OCI-LY1 (cell line): ENCODE measurements around the gene ZNF274.

ENCODE experiments used
- H2AFZ ChIP-seq: fragments of 200-600 bp; sonication (generic), shearing (Covaris generic); 2 replicates; pipeline ENCODE4 v1.6.0; 2014; ENCODE audit warnings: antibody characterized with exemption, mild to moderate bottlenecking, low read length
- H3F3A ChIP-seq: fragments of 200-600 bp; sonication (generic), shearing (Covaris generic); 2 replicates; pipeline ENCODE4 v1.6.0; 2014; ENCODE audit warnings: mild to moderate bottlenecking, antibody characterized with exemption, low read length, moderate library complexity; ENCODE audit not compliant: insufficient read depth
- H3K27ac ChIP-seq: fragments of 200-600 bp; sonication (generic); 2 replicates; pipeline ENCODE4 v1.5.1; 2014; ENCODE audit warnings: low read length, mixed run types, mild to moderate bottlenecking, low read depth; ENCODE audit not compliant: poor library complexity, severe bottlenecking
- H3K27me3 ChIP-seq: fragments of 200-600 bp; sonication (generic); 2 replicates; pipeline ENCODE4 v1.6.0; 2014; ENCODE audit warnings: antibody characterized with exemption, mild to moderate bottlenecking, low read length, moderate library complexity; ENCODE audit not compliant: insufficient read depth
- H3K36me3 ChIP-seq: fragments of 200-600 bp; sonication (generic); 2 replicates; pipeline ENCODE4 v1.6.1; 2014; ENCODE audit warnings: mild to moderate bottlenecking, antibody characterized with exemption, low read length, moderate library complexity, mixed read lengths; ENCODE audit not compliant: insufficient read depth
- H3K4me1 ChIP-seq: fragments of 200-600 bp; sonication (generic); 2 replicates; pipeline ENCODE4 v1.5.1; 2014; ENCODE audit warnings: mild to moderate bottlenecking, low read length, moderate library complexity; ENCODE audit not compliant: insufficient read depth, severe bottlenecking
- H3K4me2 ChIP-seq: fragments of 200-600 bp; sonication (generic), shearing (Covaris generic); 2 replicates; pipeline ENCODE4 v1.6.1; 2014; ENCODE audit warnings: low read length
- H3K4me3 ChIP-seq: fragments of 200-600 bp; sonication (generic); 2 replicates; pipeline ENCODE4 v1.5.1; 2014; ENCODE audit warnings: low read length, low read depth, mild to moderate bottlenecking, mixed read lengths; ENCODE audit not compliant: poor library complexity, severe bottlenecking
- H3K79me2 ChIP-seq: fragments of 200-600 bp; shearing (Covaris generic); 2 replicates; pipeline ENCODE4 v1.6.1; 2016; ENCODE audit warnings: mixed run types, low read length, mixed read lengths; ENCODE audit not compliant: insufficient read depth
- H3K9ac ChIP-seq: fragments of 200-600 bp; sonication (generic), shearing (Covaris generic); 2 replicates; pipeline ENCODE4 v1.6.1; 2014; ENCODE audit warnings: mild to moderate bottlenecking, low read length, mixed read lengths
- H3K9me2 ChIP-seq: fragments of 200-600 bp; sonication (generic), shearing (Covaris generic); 2 replicates; pipeline ENCODE4 v1.6.1; 2014; ENCODE audit warnings: low read depth, mild to moderate bottlenecking, low read length, mixed read lengths
- H3K9me3 ChIP-seq: fragments of 200-600 bp; shearing (Covaris generic); 2 replicates; pipeline ENCODE4 v1.6.1; 2014; ENCODE audit warnings: low read length, mixed read lengths
- H4K20me1 ChIP-seq: fragments of 200-600 bp; sonication (generic), shearing (Covaris generic); 2 replicates; pipeline ENCODE4 v1.6.0; 2016; ENCODE audit warnings: mild to moderate bottlenecking, low read length; ENCODE audit not compliant: insufficient read depth
- CTCF ChIP-seq: fragments of 200-600 bp; sonication (generic), shearing (Covaris generic); IDR thresholded peaks from 2 replicates; pipeline ENCODE4 v1.5.1; 2017; ENCODE audit warnings: mild to moderate bottlenecking, antibody characterized with exemption, low read length, moderate library complexity, mixed read lengths
- EZH2 ChIP-seq: fragments of 200-600 bp; sonication (generic), shearing (Covaris generic); IDR thresholded peaks from 2 replicates; pipeline ENCODE4 v1.8.0; 2017; ENCODE audit warnings: borderline replicate concordance, mixed run types, mild to moderate bottlenecking, antibody characterized with exemption, low read length, moderate library complexity, mixed read lengths

Gene ZNF274

DNA sequence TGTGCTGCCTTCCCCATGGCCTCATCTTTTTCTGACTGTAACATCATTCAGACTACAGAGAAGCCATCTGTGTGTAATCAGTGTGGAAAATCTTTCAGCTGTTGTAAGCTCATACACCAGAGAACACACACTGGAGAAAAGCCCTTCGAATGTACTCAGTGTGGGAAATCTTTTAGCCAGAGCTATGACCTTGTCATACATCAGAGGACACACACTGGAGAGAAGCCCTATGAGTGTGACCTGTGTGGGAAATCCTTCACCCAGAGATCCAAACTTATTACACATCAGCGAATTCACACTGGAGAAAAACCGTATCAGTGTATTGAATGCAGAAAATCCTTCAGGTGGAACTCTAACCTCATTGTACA, 78.7 kb downstream of the ZNF274 start:
- Histone ChIP-seq H3K9me3 (peaks cover 60% of the 10 kb centered on the region), H3K4me2 (no peak overlapping the region), H3F3A (peaks cover 12% of the 10 kb centered on the region), H3K4me3 (no peak overlapping the region), H3K9ac (no peak overlapping the region), H3K4me1 (no peaks in the 10 kb centered on the region), H2AFZ (no peak overlapping the region), H3K27me3 (no peaks in the 10 kb centered on the region), H3K79me2 (no peaks in the 10 kb centered on the region), H3K9me2 (no peaks in the 10 kb centered on the region), H3K27ac (no peak overlapping the region), H4K20me1 (no peaks in the 10 kb centered on the region), H3K36me3 (peaks cover 73% of the 10 kb centered on the region)
- TF ChIP-seq CTCF (no peak), EZH2 (no peak)

- Histone ChIP-seq H3K4me2 (no peak overlapping the region), H3K9me2 (no peaks in the 10 kb centered on the region), H3K9ac (no peak overlapping the region), H2AFZ (no peak overlapping the region), H3F3A (peaks cover 12% of the 10 kb centered on the region), H3K36me3 (peaks cover 71% of the 10 kb centered on the region), H3K4me3 (no peak overlapping the region), H3K27me3 (no peaks in the 10 kb centered on the region), H3K4me1 (no peaks in the 10 kb centered on the region), H3K9me3 (peaks cover 60% of the 10 kb centered on the region), H3K79me2 (no peaks in the 10 kb centered on the region), H3K27ac (no peak overlapping the region), H4K20me1 (no peaks in the 10 kb centered on the region)
- TF ChIP-seq EZH2 (no peak), CTCF (no peak)
These were observed 79.4 kb downstream of the ZNF274 start for GRCh38 chr19:58261968-58262921.

GRCh38 chr19:58262922-58263296, 80.0 kb downstream of the ZNF274 start:
- Histone ChIP-seq H3K79me2 (no peaks in the 10 kb centered on the region), H3K4me3 (no peak overlapping the region), H3F3A (peaks cover 12% of the 10 kb centered on the region), H2AFZ (no peak overlapping the region), H3K9me3 (peaks cover 54% of the 10 kb centered on the region), H3K36me3 (peaks cover 64% of the 10 kb centered on the region), H3K4me1 (no peaks in the 10 kb centered on the region), H3K27me3 (no peaks in the 10 kb centered on the region), H3K27ac (no peak overlapping the region), H3K4me2 (no peak overlapping the region), H4K20me1 (no peaks in the 10 kb centered on the region), H3K9me2 (no peaks in the 10 kb centered on the region), H3K9ac (no peak overlapping the region)
- TF ChIP-seq EZH2 = no peak
- TF ChIP-seq CTCF = no peak
